ENCODE measurements around the gene PGAP1.

PGAP1 gene

DNA sequence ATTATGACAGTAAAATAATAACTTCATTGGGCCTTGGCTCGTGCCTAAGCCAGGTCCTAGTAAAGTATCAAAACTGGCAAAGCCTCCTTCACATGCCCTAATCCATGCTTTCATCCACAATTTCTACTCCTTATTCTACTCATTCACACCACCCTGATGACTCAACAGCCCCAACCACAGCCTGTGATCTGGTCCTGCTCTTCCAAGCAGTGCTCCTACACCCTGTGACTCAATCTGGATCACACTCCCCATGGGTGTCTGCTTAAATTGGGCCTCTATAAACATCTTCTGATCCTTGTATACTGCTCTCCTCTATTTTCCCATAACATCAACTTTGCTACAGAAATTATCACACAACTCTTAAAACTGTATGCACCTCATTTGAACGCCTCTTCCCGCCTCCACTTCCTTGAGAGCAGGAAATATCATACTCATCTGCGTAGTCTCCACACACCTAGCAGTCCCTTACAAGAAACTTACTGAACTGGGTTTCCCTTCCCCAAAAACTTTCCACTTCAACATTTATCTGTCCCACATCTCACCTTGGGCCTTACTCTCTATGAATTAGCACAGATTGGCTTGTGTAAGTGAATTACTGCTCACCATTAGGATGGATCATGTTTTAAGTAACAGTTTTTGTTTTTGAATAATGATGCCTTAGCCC is 142.9 kb downstream of the PGAP1 start:
- DNase-seq = no peak
